HFF-Myc (cell line): ENCODE measurements around the gene PPRC1.
"Not testable (repeated sequence)": the region's sequence is repeated elsewhere in the genome, so short reads cannot be mapped to it uniquely, and the experiment has no call there.

Source experiments
- DNase-seq: peaks from one replicate; pipeline ENCODE4 v3.0.0-alpha.2; 2011; ENCODE audit warnings: low read depth; ENCODE audit errors: extremely low read depth
- H3K4me3 ChIP-seq: replicated peaks from 2 replicates; pipeline ENCODE4 v1.5.1; 2011; ENCODE audit warnings: low read depth, mild to moderate bottlenecking, control low read depth, low read length
- TF ChIP-seq, protein P1 (sequence below): IDR thresholded peaks from 2 replicates; pipeline ENCODE4 v1.5.1; 2012; ENCODE audit warnings: mild to moderate bottlenecking, low read depth, low read length, control low read depth; ENCODE audit errors: missing control alignments

PPRC1 gene

DNA sequence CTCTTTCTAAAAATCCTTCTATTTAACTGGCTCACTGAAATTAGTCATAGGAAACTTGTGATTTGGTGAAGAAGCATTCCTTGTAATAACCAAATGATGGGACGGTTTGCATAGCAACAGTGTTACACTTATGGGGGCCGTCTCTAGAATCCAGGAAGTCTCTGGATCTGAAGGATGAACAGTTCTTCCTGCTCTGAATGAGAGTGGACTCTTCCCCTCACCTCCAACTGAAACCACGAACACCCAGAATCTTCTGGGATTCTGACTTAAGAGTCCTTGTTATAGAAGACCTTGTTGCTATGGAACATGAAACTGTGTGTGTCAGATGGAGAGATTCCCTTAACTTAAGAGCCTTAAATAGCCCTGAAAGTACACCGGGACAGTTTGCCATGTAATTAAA, 42.6 kb downstream of the PPRC1 start:
- TF ChIP-seq, protein P1, sequence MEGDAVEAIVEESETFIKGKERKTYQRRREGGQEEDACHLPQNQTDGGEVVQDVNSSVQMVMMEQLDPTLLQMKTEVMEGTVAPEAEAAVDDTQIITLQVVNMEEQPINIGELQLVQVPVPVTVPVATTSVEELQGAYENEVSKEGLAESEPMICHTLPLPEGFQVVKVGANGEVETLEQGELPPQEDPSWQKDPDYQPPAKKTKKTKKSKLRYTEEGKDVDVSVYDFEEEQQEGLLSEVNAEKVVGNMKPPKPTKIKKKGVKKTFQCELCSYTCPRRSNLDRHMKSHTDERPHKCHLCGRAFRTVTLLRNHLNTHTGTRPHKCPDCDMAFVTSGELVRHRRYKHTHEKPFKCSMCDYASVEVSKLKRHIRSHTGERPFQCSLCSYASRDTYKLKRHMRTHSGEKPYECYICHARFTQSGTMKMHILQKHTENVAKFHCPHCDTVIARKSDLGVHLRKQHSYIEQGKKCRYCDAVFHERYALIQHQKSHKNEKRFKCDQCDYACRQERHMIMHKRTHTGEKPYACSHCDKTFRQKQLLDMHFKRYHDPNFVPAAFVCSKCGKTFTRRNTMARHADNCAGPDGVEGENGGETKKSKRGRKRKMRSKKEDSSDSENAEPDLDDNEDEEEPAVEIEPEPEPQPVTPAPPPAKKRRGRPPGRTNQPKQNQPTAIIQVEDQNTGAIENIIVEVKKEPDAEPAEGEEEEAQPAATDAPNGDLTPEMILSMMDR: no peak
- no peak for DNase-seq
- H3K4me3 ChIP-seq: no peak overlapping the region

GRCh38 chr10:102184606-102185005, 51.8 kb downstream of the PPRC1 start:
- H3K4me3 ChIP-seq: no peak overlapping the region
- no peak for DNase-seq
- TF ChIP-seq, protein P1: no peak

- no peak for DNase-seq
- TF ChIP-seq, protein P1: no peak
- H3K4me3 ChIP-seq: no peak overlapping the region
These were observed 52.4 kb downstream of the PPRC1 start for GRCh38 chr10:102185272-102185671.

DNA sequence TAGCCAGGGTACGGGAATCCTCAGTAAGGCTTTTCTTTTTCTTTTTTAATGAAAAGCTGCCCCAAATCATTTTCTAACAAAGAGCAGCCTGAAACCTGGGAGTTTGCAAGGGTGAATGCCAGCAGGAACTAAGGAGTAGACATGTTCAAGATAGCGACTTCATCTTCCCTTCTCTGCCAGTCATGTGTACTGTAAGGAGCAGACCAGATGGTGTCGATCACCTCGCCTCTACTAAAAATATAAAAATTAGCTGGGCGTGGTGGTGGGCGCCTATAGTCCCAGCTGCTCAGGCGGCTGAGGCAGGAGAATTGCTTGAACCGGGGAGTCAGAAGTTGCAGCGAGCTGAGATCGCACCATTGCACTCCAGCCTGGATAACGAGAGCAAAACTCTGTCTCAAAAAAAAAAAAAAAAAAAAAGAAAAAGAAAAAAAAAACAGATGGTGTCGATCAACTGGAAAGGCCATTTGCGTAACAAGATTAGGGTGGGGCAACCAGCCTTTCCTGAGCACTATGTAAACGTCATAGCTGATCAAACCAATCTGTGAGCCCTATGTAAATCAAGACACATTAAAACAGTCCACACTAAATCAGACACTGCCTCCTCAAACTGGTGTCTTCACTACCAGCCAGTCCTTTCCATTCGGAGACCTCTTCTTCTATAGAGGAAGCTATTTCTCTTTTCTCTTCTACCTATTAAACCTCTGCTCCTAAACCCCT, 53.1 kb downstream of the PPRC1 start:
- no peak overlapping the region for H3K4me3 ChIP-seq
- TF ChIP-seq, protein P1: no peak
- DNase-seq: no peak

DNA sequence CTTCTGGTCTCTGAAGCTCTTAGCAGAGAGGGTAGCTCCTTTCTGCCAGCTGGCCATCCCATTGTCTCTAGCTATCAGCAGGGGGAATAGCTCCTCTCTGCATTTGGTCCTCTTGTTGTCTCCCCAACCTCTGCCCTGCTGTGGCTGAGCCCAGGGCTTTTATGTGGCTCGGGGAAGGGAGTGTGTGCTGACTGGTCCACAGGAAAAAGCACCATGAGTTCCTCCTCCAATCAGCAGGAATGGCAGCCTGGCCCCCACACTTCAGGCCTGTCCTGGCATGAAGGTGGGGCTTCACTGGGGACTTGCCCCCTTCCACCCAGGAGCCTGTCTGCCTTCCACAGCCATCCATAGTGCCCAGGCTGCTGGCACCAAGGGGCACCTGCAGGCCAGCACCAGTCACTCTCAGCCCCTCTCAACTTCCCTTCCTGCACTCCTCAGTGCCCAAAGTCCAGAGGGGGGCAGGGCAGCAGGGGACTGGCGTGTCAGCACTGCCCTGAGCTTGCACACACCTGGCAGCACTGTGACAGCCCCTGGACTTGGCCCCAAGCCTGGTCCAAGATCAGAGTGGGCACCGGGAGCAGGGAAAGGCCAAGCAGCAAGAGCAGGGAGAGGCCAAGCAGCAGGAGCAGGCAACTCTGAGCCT, 55.6 kb downstream of the PPRC1 start:
- TF ChIP-seq, protein P1: no peak
- DNase-seq: no peak
- H3K4me3 ChIP-seq: no peak overlapping the region

GRCh38 chr10:102188941-102189898, 56.4 kb downstream of the PPRC1 start:
- not testable (repeated sequence) for H3K4me3 ChIP-seq, DNase-seq

DNA sequence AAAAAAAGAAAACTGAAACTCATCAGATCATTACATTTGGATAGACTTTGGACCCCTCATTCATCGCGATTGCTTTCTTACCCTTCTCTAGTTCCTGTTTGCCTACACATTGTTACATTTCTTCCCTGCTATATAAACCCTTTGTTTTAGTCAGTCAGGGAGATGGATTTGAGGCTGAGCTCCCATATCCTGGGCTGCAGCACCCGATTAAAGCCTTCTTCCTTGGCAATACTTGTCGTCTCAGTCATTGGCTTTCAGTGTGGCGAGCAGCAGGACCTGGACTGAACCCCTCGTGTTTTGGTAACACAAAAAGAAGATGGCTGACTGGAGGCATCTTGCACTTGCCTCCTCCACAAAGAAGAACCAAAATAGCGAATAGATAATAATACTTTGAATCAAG, 59.1 kb downstream of the PPRC1 start:
- TF ChIP-seq, protein P1: no peak
- DNase-seq: no peak
- H3K4me3 ChIP-seq: no peak overlapping the region
